ENCODE results near the gene IGSF21. TPM values are rescaled to one million over a fixed set of nuclear protein-coding genes. Genes with fewer than 3 reads are reported as not detected.

The IGSF21 gene
- total and polyA plus RNA-seq, 2 donors (not counting 3 experiments of a cell fraction or from before 2014, with no cell fraction given): not detected

GRCh38 chr1:18197299-18197698, 89.7 kb downstream of the IGSF21 start:
- intact Hi-C loops (cut with micrococcal nuclease): no loop called here
- Histone ChIP-seq H3K4me3 (replicated peaks in 1 of 3; ENCODE audit: insufficient read depth in 1 of 3, low read depth in 1 of 3, low read length in 3 of 3) (no peak overlapping the region), H3K4me1 (ENCODE audit: control insufficient read depth, extremely low read depth, insufficient read depth, low read length) (no peaks in the 10 kb centered on the region), H2AFZ (ENCODE audit: low read depth, low read length) (no peak overlapping the region), H3K27me3 (ENCODE audit: control insufficient read depth in 2 of 2, insufficient read depth in 2 of 2, low read length in 2 of 2) (no peaks in the 10 kb centered on the region), H3K9me1 (replicated peaks; ENCODE audit: control insufficient read depth, extremely low read depth, insufficient read depth, low read length) (no peaks in the 10 kb centered on the region), H3K36me3 (ENCODE audit: control insufficient read depth in 2 of 2, extremely low read depth in 1 of 2, insufficient read depth in 2 of 2, low read length in 2 of 2) (no peaks in the 10 kb centered on the region), H3K79me2 (ENCODE audit: control insufficient read depth, insufficient read depth, low read length) (no peaks in the 10 kb centered on the region), H4K20me1 (replicated peaks; ENCODE audit: control insufficient read depth, extremely low read depth, insufficient read depth, low read length) (no peaks in the 10 kb centered on the region), H3K27ac (ENCODE audit: insufficient read depth, low read depth, low read length) (no peak overlapping the region), H3K9me3 (replicated peaks; ENCODE audit: control insufficient read depth, insufficient read depth, low read length) (no peaks in the 10 kb centered on the region), H3K9ac (replicated peaks; ENCODE audit: extremely low read depth, insufficient read depth, low read length) (no peak overlapping the region), H3K4me2 (ENCODE audit: insufficient read depth, low read length) (no peak overlapping the region)
- BruUV-seq (replicated peaks): no TSS peak
- TF ChIP-seq POLR2AphosphoS5 (IDR thresholded peaks at IDR 0.05; ENCODE audit: insufficient read depth, low read depth, low read length): no peak
- TF ChIP-seq MAX (IDR thresholded peaks at IDR 0.05; ENCODE audit: insufficient read depth, insufficient read length): no peak
- no peak for TF ChIP-seq GATA2 (IDR thresholded peaks at IDR 0.05; ENCODE audit: insufficient read depth, insufficient read length, low read depth, low read length)
- no peak for TF ChIP-seq POLR2A (IDR thresholded peaks at IDR 0.05; ENCODE audit: low read depth, low read length)
- TF ChIP-seq JUN (IDR thresholded peaks at IDR 0.05; ENCODE audit: borderline replicate concordance, insufficient read depth, insufficient read length, low read depth): no peak
- TF ChIP-seq, protein P1, sequence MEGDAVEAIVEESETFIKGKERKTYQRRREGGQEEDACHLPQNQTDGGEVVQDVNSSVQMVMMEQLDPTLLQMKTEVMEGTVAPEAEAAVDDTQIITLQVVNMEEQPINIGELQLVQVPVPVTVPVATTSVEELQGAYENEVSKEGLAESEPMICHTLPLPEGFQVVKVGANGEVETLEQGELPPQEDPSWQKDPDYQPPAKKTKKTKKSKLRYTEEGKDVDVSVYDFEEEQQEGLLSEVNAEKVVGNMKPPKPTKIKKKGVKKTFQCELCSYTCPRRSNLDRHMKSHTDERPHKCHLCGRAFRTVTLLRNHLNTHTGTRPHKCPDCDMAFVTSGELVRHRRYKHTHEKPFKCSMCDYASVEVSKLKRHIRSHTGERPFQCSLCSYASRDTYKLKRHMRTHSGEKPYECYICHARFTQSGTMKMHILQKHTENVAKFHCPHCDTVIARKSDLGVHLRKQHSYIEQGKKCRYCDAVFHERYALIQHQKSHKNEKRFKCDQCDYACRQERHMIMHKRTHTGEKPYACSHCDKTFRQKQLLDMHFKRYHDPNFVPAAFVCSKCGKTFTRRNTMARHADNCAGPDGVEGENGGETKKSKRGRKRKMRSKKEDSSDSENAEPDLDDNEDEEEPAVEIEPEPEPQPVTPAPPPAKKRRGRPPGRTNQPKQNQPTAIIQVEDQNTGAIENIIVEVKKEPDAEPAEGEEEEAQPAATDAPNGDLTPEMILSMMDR (IDR thresholded peaks at IDR 0.05; ENCODE audit: extremely low read depth in 1 of 2, insufficient read depth in 1 of 2, low read depth in 1 of 2, low read length in 2 of 2): no peak
- TF ChIP-seq EZH2 (IDR thresholded peaks at IDR 0.05; ENCODE audit: borderline replicate concordance, low read depth, low read length, severe bottlenecking): no peak
- TF ChIP-seq MYC (IDR thresholded peaks at IDR 0.05; ENCODE audit: low read depth, low read length): no peak
- no peak for TF ChIP-seq FOS (IDR thresholded peaks at IDR 0.05; ENCODE audit: borderline replicate concordance, insufficient read depth, low read length)
- dilution Hi-C loops (cut with MboI; ENCODE audit: extremely low pct_ligation_motif_present, low sequenced_read_pairs): no loop called here
- ChIA-PET CTCF (no interaction called here), POLR2A (no interaction called here)
- FAIRE-seq (no peak), DNase-seq (ENCODE audit: low read depth, low spot score) (no peak)
